OCI-LY7 (cell line): Measurements from ENCODE around the gene C12orf75.

ENCODE experiments used
- CTCF ChIP-seq: fragments of 200-600 bp; sonication (generic); conservative IDR thresholded peaks from 2 replicates; pipeline ENCODE4 v1.5.1; 2014; ENCODE audit warnings: mild to moderate bottlenecking, antibody characterized with exemption, low read length, moderate library complexity, mixed read lengths
- EZH2phosphoT487 ChIP-seq: fragments of 200-600 bp; sonication (generic); IDR thresholded peaks from 2 replicates; pipeline ENCODE4 v1.6.1; 2018; ENCODE audit warnings: low read depth, borderline replicate concordance, mild to moderate bottlenecking, mixed run types, antibody characterized with exemption, low read length, moderate library complexity, mixed read lengths

- TF ChIP-seq CTCF (no peak), EZH2phosphoT487 (no peak)
These were observed 17.7 kb downstream of the C12orf75 start for GRCh38 chr12:105348142-105348541.
